HepG2 (cell line): ENCODE measurements around the gene DQX1. TPM values are rescaled to one million over a fixed set of nuclear protein-coding genes. Genes with fewer than 3 reads are reported as not detected.

Source experiments
- ARID5B ChIP-seq: IDR thresholded peaks from 2 replicates; pipeline ENCODE4 v1.4.0; 2020; ENCODE audit warnings: mild to moderate bottlenecking, missing genetic modification reagents
- ATF7-NPFF ChIP-seq: sonication (generic); formaldehyde crosslinking; IDR thresholded peaks from 2 replicates; pipeline ENCODE4 v1.8.1; 2023; ENCODE audit warnings: mild to moderate bottlenecking, low read depth, missing genetic modification reagents, moderate library complexity
- ESRRA ChIP-seq: sonication (generic); formaldehyde crosslinking; IDR thresholded peaks from 2 replicates; pipeline ENCODE4 v1.5.1; 2020; ENCODE audit warnings: mild to moderate bottlenecking, low read depth, missing genetic modification reagents
- FOXP1 ChIP-seq, 2 experiments: fragments of 450-650 bp in 1 of 2; IDR thresholded peaks; 2 replicates each; pipeline ENCODE4 v1.6.1; 2017 to 2018; ENCODE audit warnings: antibody characterized with exemption in 1 of 2
- GLI4 ChIP-seq: sonication (generic); formaldehyde crosslinking; IDR thresholded peaks from 2 replicates; pipeline ENCODE4 v1.5.1; 2020; ENCODE audit warnings: missing genetic modification reagents, mild to moderate bottlenecking, moderate library complexity, borderline replicate concordance
- HINFP ChIP-seq: sonication (generic); formaldehyde crosslinking; IDR thresholded peaks from 2 replicates; pipeline ENCODE4 v1.4.0; 2020; ENCODE audit warnings: low read depth, mild to moderate bottlenecking, missing genetic modification reagents
- HNRNPH1 ChIP-seq: fragments of 200-400 bp; formaldehyde crosslinking; optimal IDR thresholded peaks from 2 replicates; pipeline ENCODE3; 2017; ENCODE audit warnings: mild to moderate bottlenecking, low read depth, low read length
- TEF ChIP-seq: sonication (generic); formaldehyde crosslinking; IDR thresholded peaks from 2 replicates; pipeline ENCODE4 v1.5.0; 2020; ENCODE audit warnings: missing genetic modification reagents
- ZBTB1 ChIP-seq: sonication (generic); formaldehyde crosslinking; IDR thresholded peaks from 2 replicates; pipeline ENCODE4 v1.4.0; 2020; ENCODE audit warnings: missing genetic modification reagents, borderline replicate concordance
- ZBTB8A ChIP-seq: sonication (generic); formaldehyde crosslinking; IDR thresholded peaks from 2 replicates; pipeline ENCODE4 v1.4.0; 2020; ENCODE audit warnings: mild to moderate bottlenecking, low read depth, missing genetic modification reagents, borderline replicate concordance
- ZFP1 ChIP-seq: IDR thresholded peaks from 2 replicates; pipeline ENCODE4 v1.6.1; 2016
- ZFP36 ChIP-seq: fragments of 150-350 bp; IDR thresholded peaks from 2 replicates; pipeline ENCODE4 v1.6.1; 2018; ENCODE audit warnings: borderline replicate concordance, low read length, low read depth; ENCODE audit not compliant: partially characterized antibody
- ZIK1 ChIP-seq: sonication (generic); formaldehyde crosslinking; IDR thresholded peaks from 2 replicates; pipeline ENCODE4 v1.5.0; 2020; ENCODE audit warnings: mild to moderate bottlenecking, low read depth, missing genetic modification reagents, borderline replicate concordance
- ZNF101 ChIP-seq: sonication (generic); formaldehyde crosslinking; IDR thresholded peaks from 2 replicates; pipeline ENCODE4 v1.4.0; 2020; ENCODE audit warnings: mild to moderate bottlenecking, low read depth, missing genetic modification reagents, borderline replicate concordance
- ZNF232 ChIP-seq: sonication (generic); formaldehyde crosslinking; IDR thresholded peaks from 2 replicates; pipeline ENCODE4 v1.4.0; 2020; ENCODE audit warnings: missing genetic modification reagents, borderline replicate concordance
- ZNF382 ChIP-seq: sonication (generic); formaldehyde crosslinking; IDR thresholded peaks from 2 replicates; pipeline ENCODE4 v1.5.0; 2020; ENCODE audit warnings: missing genetic modification reagents, mild to moderate bottlenecking, borderline replicate concordance
- ZNF709 ChIP-seq: sonication (generic); formaldehyde crosslinking; IDR thresholded peaks from 2 replicates; pipeline ENCODE4 v1.5.0; 2020; ENCODE audit warnings: mild to moderate bottlenecking, missing genetic modification reagents
- polyA plus RNA-seq, 8 experiments: library from polyadenylated mRNA; depleted of rRNA in 3 of 8; stranded (reverse) in 7 of 8; unstranded in 1 of 8; fragments of >200 nt; fragmentation: Illumina TruSeq in 4 of 8; extraction: Trizol in 4 of 8; gene quantifications; 2 replicates each; pipeline versions ENCODE4 v1.2.1 to v1.2.3, GENCODE V29; 2011 to 2016; ENCODE audit warnings: low read depth in 4 of 8, missing spikeins in 1 of 8, mixed read lengths in 1 of 8; ENCODE audit not compliant: insufficient read depth in 1 of 8
- total RNA-seq, 5 experiments: library from RNA; depleted of rRNA; stranded (reverse); fragments of >200 nt; fragmentation: Illumina TruSeq; extraction: Trizol; gene quantifications; 2 replicates each; pipeline ENCODE4 v1.2.3, GENCODE V29; 2016; ENCODE audit warnings: low read depth in 1 of 5
- TF ChIP-seq, protein P1 (sequence below): sonication (generic); formaldehyde crosslinking; IDR thresholded peaks from 2 replicates; pipeline ENCODE4 v1.4.0; 2020; ENCODE audit warnings: missing genetic modification reagents, borderline replicate concordance
- TF ChIP-seq, protein P2 (sequence below): sonication (generic); formaldehyde crosslinking; IDR thresholded peaks from 2 replicates; pipeline ENCODE4 v1.5.0; 2020; ENCODE audit warnings: missing genetic modification reagents, mild to moderate bottlenecking, borderline replicate concordance

DQX1 gene
- total and polyA plus RNA-seq, 2 of the 13 experiments (the other 11 are each of a cell fraction or from before 2014, with no cell fraction given): 27.6 to 89.8 TPM

- 0 out of 2 replicates have a peak, but pooled peaks have one; percentile 35 for TF ChIP-seq HINFP (CRISPR knock-in tag)
- TF ChIP-seq TEF (CRISPR knock-in tag): no peak
- TF ChIP-seq, protein P1, sequence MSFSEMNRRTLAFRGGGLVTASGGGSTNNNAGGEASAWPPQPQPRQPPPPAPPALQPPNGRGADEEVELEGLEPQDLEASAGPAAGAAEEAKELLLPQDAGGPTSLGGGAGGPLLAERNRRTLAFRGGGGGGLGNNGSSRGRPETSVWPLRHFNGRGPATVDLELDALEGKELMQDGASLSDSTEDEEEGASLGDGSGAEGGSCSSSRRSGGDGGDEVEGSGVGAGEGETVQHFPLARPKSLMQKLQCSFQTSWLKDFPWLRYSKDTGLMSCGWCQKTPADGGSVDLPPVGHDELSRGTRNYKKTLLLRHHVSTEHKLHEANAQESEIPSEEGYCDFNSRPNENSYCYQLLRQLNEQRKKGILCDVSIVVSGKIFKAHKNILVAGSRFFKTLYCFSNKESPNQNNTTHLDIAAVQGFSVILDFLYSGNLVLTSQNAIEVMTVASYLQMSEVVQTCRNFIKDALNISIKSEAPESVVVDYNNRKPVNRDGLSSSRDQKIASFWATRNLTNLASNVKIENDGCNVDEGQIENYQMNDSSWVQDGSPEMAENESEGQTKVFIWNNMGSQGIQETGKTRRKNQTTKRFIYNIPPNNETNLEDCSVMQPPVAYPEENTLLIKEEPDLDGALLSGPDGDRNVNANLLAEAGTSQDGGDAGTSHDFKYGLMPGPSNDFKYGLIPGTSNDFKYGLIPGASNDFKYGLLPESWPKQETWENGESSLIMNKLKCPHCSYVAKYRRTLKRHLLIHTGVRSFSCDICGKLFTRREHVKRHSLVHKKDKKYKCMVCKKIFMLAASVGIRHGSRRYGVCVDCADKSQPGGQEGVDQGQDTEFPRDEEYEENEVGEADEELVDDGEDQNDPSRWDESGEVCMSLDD: no peak
- peak; percentile 85 for TF ChIP-seq ZIK1 (CRISPR knock-in tag)
- TF ChIP-seq ZFP1 (CRISPR knock-in tag): no peak
- no peak; the same call in 1 of the 2 replicates for TF ChIP-seq ARID5B
- no peak for TF ChIP-seq ZNF101 (CRISPR knock-in tag)
- TF ChIP-seq ZNF709 (CRISPR knock-in tag): no peak
- no peak for TF ChIP-seq ATF7-NPFF
- no peak for TF ChIP-seq ZNF382 (CRISPR knock-in tag)
- no peak for TF ChIP-seq ZFP36
- TF ChIP-seq FOXP1 (IDR thresholded peaks at IDR 0.05): no peak
- TF ChIP-seq FOXP1 (CRISPR knock-in tag; IDR thresholded peaks at IDR 0.05): no peak
- no peak for TF ChIP-seq ZBTB8A (CRISPR knock-in tag)
- no peak for TF ChIP-seq ZBTB1
- TF ChIP-seq ESRRA: no peak
- TF ChIP-seq, protein P2, sequence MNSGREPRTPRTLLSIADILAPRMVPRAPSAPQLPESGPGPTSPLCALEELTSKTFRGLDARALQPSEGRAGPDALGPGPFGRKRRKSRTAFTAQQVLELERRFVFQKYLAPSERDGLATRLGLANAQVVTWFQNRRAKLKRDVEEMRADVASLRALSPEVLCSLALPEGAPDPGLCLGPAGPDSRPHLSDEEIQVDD: peak; percentile 63; the same call in 1 of the 2 replicates
- no peak for TF ChIP-seq ZNF232 (CRISPR knock-in tag)
- TF ChIP-seq HNRNPH1: no peak
- no peak for TF ChIP-seq GLI4 (CRISPR knock-in tag)
These were observed 28.1 kb downstream of the DQX1 start (continued) for GRCh38 chr2:74497777-74498499.
